ENCODE measurements around the gene TMEM132D.

The TMEM132D gene

DNA sequence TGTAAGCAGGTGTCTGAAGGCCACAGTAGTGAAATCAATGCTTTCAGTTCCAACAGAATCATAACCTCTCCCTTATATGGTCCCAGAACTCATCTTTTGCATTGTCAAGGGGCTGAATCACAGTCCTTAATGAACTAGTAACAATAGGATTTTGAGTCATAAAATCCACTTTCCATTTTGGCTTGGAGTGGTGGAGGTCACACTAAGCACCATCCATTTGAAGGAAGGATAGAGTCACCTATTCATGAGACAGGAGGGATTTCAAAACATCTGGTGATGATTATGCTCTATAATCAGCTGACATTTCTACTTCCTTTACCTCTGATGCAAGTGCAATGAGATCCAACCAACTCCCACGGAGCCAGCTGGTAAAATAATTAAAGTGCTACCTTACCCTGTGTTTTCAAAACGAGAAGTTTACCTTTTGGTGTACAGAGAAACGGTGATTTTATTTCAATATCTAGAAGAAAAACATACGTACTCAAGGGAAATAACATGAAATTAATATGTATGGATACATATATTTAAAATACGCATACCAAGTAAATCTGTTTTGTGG is 59.1 kb downstream of the TMEM132D start:
- TF ChIP-seq POLR2AphosphoS5 (IDR thresholded peaks at IDR 0.05; ENCODE audit: low read depth, low read length) (no peak), TAF1 (IDR thresholded peaks at IDR 0.05; ENCODE audit: borderline replicate concordance, low read depth, low read length) (no peak), POLR2A (IDR thresholded peaks at IDR 0.05; ENCODE audit: low read depth, low read length) (no peak)
- no peak for DNase-seq (ENCODE audit: insufficient read length)
- no peak for FAIRE-seq

- no peak for DNase-seq (ENCODE audit: insufficient read length)
- TF ChIP-seq POLR2A (IDR thresholded peaks at IDR 0.05; ENCODE audit: low read depth, low read length): no peak
- TF ChIP-seq TAF1 (IDR thresholded peaks at IDR 0.05; ENCODE audit: borderline replicate concordance, low read depth, low read length): no peak
- no peak for TF ChIP-seq POLR2AphosphoS5 (IDR thresholded peaks at IDR 0.05; ENCODE audit: low read depth, low read length)
- no peak for FAIRE-seq
Observed at GRCh38 chr12:129841251-129841650, 62.6 kb downstream of the TMEM132D start.

- FAIRE-seq: no peak
- TF ChIP-seq POLR2A (IDR thresholded peaks at IDR 0.05; ENCODE audit: low read depth, low read length): no peak
- no peak for TF ChIP-seq POLR2AphosphoS5 (IDR thresholded peaks at IDR 0.05; ENCODE audit: low read depth, low read length)
- no peak for TF ChIP-seq TAF1 (IDR thresholded peaks at IDR 0.05; ENCODE audit: borderline replicate concordance, low read depth, low read length)
- no peak for DNase-seq (ENCODE audit: insufficient read length)
Observed at GRCh38 chr12:129840145-129840884, 63.5 kb downstream of the TMEM132D start.

DNA sequence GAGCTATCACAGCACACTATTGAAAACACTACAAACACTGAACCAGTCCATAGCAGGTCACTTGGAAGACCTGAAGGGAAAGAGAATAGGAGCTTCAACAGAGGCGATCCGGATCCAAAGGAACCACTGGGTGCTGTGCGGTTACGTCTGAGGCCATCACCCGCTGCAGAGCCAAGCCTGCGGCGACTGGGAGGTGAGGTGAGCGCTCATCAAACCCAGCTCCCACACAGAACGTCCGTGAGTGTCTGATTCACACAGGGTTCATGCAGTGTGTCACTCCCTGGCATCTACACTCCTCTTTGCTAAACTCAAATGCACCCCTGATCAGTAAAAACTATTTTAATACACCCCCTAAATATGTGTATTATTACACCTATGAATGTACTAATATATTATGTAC is 64.1 kb downstream of the TMEM132D start:
- no peak for FAIRE-seq
- no peak for TF ChIP-seq TAF1 (IDR thresholded peaks at IDR 0.05; ENCODE audit: borderline replicate concordance, low read depth, low read length)
- no peak for TF ChIP-seq POLR2AphosphoS5 (IDR thresholded peaks at IDR 0.05; ENCODE audit: low read depth, low read length)
- no peak for TF ChIP-seq POLR2A (IDR thresholded peaks at IDR 0.05; ENCODE audit: low read depth, low read length)

GRCh38 chr12:129831294-129831693 is 72.5 kb downstream of the TMEM132D start:
- DNase-seq (ENCODE audit: insufficient read length) (no peak), FAIRE-seq (no peak)
- TF ChIP-seq TAF1 (IDR thresholded peaks at IDR 0.05; ENCODE audit: borderline replicate concordance, low read depth, low read length): no peak
- TF ChIP-seq POLR2AphosphoS5 (IDR thresholded peaks at IDR 0.05; ENCODE audit: low read depth, low read length): no peak
- no peak for TF ChIP-seq POLR2A (IDR thresholded peaks at IDR 0.05; ENCODE audit: low read depth, low read length)

More for the DNA sequence above, 64.1 kb downstream of the TMEM132D start:
- no peak for DNase-seq (ENCODE audit: insufficient read length)

DNA sequence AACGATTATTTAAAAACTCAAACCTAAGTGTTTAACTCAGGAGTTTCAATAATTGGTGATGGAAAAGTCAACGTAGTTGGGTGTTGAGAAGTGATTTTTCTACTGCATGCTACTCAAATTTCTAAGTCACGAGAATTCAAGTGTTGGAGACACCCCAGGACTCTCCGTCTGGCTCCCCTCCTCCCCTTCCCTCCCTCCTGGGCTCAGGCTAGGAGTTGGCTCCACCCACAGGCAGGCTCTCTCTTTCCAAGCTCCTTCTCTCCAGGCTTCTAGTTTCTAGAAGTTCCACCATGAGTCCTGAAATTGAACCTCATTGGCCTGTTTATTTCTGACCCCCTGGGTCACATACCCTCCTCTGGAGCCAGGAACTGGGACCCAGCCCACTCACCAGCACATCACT is 73.0 kb downstream of the TMEM132D start:
- TF ChIP-seq TAF1 (IDR thresholded peaks at IDR 0.05; ENCODE audit: borderline replicate concordance, low read depth, low read length) (no peak), POLR2AphosphoS5 (IDR thresholded peaks at IDR 0.05; ENCODE audit: low read depth, low read length) (no peak), POLR2A (IDR thresholded peaks at IDR 0.05; ENCODE audit: low read depth, low read length) (no peak)
- DNase-seq (ENCODE audit: insufficient read length) (no peak), FAIRE-seq (no peak)

GRCh38 chr12:129827866-129828384 is 75.9 kb downstream of the TMEM132D start:
- TF ChIP-seq TAF1 (IDR thresholded peaks at IDR 0.05; ENCODE audit: borderline replicate concordance, low read depth, low read length): no peak
- no peak for TF ChIP-seq POLR2A (IDR thresholded peaks at IDR 0.05; ENCODE audit: low read depth, low read length)
- no peak for TF ChIP-seq POLR2AphosphoS5 (IDR thresholded peaks at IDR 0.05; ENCODE audit: low read depth, low read length)
- DNase-seq (ENCODE audit: insufficient read length): no peak
- FAIRE-seq: no peak

DNA sequence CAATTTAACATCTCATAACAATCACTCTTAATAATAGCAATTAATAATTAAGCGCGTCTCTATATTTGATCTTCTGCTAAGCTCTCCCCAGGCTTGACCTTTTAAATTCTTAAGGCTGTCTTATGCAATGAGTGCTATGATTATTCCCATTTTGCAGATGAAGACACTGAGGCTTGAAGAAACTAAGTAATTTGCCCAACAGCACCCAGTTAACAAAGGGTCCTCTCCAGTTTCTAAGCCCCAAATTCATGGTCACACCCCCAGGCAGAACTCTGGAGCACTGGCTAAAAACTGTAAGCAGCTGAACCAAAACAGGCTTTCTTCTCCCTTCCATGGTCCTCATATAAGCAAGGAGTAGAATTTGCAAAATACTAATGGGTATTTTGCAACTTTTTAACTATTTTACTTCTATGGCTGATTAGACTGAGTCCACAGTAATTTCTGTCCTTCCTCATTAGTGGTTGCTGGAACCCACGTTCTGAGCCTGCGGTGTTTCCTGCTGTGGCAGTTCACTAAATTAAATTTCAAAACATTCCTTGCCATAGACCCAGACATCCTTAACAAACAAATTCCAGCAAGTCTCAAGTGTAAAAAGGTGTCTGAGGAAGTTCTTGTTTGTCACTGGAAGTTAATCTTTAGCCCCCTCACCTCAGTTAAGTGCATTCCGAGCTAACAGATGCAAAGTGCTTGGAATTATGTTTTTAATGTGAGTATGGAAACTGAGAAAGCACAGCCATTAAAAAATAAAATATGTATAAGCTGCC is 76.5 kb downstream of the TMEM132D start:
- no peak for FAIRE-seq
- no peak for TF ChIP-seq TAF1 (IDR thresholded peaks at IDR 0.05; ENCODE audit: borderline replicate concordance, low read depth, low read length)
- no peak for TF ChIP-seq POLR2A (IDR thresholded peaks at IDR 0.05; ENCODE audit: low read depth, low read length)
- TF ChIP-seq POLR2AphosphoS5 (IDR thresholded peaks at IDR 0.05; ENCODE audit: low read depth, low read length): no peak

GRCh38 chr12:129826273-129826672 is 77.6 kb downstream of the TMEM132D start:
- no peak for DNase-seq (ENCODE audit: insufficient read length)
- TF ChIP-seq POLR2AphosphoS5 (IDR thresholded peaks at IDR 0.05; ENCODE audit: low read depth, low read length) (no peak), TAF1 (IDR thresholded peaks at IDR 0.05; ENCODE audit: borderline replicate concordance, low read depth, low read length) (no peak), POLR2A (IDR thresholded peaks at IDR 0.05; ENCODE audit: low read depth, low read length) (no peak)
- FAIRE-seq: no peak

More for the DNA sequence above, 76.5 kb downstream of the TMEM132D start:
- no peak for DNase-seq (ENCODE audit: insufficient read length)

DNA sequence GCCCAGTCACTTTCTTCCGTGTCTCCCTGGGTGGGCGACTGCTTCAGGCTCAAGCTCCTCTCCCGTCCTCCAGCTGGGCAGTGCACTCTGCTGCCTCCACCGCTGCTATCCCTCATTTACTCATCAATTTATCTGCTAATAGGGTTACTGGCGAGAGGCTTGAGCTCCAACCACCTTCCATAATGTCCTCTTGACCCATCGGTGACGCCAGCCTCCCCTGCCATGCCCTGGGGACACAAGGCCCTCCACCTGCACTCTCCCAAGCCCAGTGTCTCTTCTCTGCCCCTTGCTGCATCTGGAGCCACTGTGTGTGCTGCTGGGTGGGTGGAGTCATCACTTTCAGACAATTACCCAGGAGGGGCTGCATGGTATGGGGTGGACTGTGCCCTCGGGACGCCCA is 78.5 kb downstream of the TMEM132D start:
- FAIRE-seq: no peak
- no peak for TF ChIP-seq POLR2A (IDR thresholded peaks at IDR 0.05; ENCODE audit: low read depth, low read length)
- TF ChIP-seq POLR2AphosphoS5 (IDR thresholded peaks at IDR 0.05; ENCODE audit: low read depth, low read length): no peak
- no peak for TF ChIP-seq TAF1 (IDR thresholded peaks at IDR 0.05; ENCODE audit: borderline replicate concordance, low read depth, low read length)

GRCh38 chr12:129821964-129822363 is 81.9 kb downstream of the TMEM132D start:
- TF ChIP-seq TAF1 (IDR thresholded peaks at IDR 0.05; ENCODE audit: borderline replicate concordance, low read depth, low read length): no peak
- FAIRE-seq (no peak), DNase-seq (ENCODE audit: insufficient read length) (no peak)

More for the DNA sequence above, 78.5 kb downstream of the TMEM132D start:
- no peak for DNase-seq (ENCODE audit: insufficient read length)

All from GM12892 (cell line).